ENCODE results near the gene KRT76. TPM values are rescaled to one million over a fixed set of nuclear protein-coding genes. Genes with fewer than 3 reads are reported as not detected.
A peak's percentile ranks its signal among the peaks of the same experiment; 100 is the strongest.

KRT76 gene
- total RNA-seq, 1 experiment from 2014 or later = not detected

GRCh38 chr12:52741375-52742195, 35.6 kb downstream of the KRT76 start:
- no peak for TF ChIP-seq CTCF (IDR thresholded peaks at IDR 0.05; ENCODE audit: unreplicated experiment)
- no peak overlapping the region for H3K27ac Mint-ChIP-seq (ENCODE audit: unreplicated experiment)
- intact Hi-C loops (cut with micrococcal nuclease; ENCODE audit: unreplicated experiment) = no loop called here
- peak; percentile 67 for DNase-seq
- CTCF ChIA-PET = no interaction called here
- no peak overlapping the region for H3K4me3 Mint-ChIP-seq (ENCODE audit: low read depth, unreplicated experiment)
- BruUV-seq (replicated peaks) = no TSS peak
- no peaks in the 10 kb centered on the region for H3K9me3 Mint-ChIP-seq (ENCODE audit: low read depth, unreplicated experiment)
- no peaks in the 10 kb centered on the region for H3K36me3 Mint-ChIP-seq (ENCODE audit: insufficient read depth, unreplicated experiment)
- peaks cover 59% of the 10 kb centered on the region for H3K27me3 Mint-ChIP-seq (ENCODE audit: unreplicated experiment)
- H3K4me1 Mint-ChIP-seq (ENCODE audit: low read depth, unreplicated experiment) = no peaks in the 10 kb centered on the region

- CTCF ChIA-PET = no interaction called here
- TF ChIP-seq CTCF (IDR thresholded peaks at IDR 0.05; ENCODE audit: unreplicated experiment) = no peak
- H3K27me3 Mint-ChIP-seq (ENCODE audit: unreplicated experiment) = peaks cover 59% of the 10 kb centered on the region
- no TSS peak for BruUV-seq (replicated peaks)
- no peak overlapping the region for H3K4me3 Mint-ChIP-seq (ENCODE audit: low read depth, unreplicated experiment)
- intact Hi-C loops (cut with micrococcal nuclease; ENCODE audit: unreplicated experiment) = no loop called here
- DNase-seq = no peak
- no peak overlapping the region for H3K27ac Mint-ChIP-seq (ENCODE audit: unreplicated experiment)
- H3K4me1 Mint-ChIP-seq (ENCODE audit: low read depth, unreplicated experiment) = no peaks in the 10 kb centered on the region
- H3K9me3 Mint-ChIP-seq (ENCODE audit: low read depth, unreplicated experiment) = no peaks in the 10 kb centered on the region
- no peaks in the 10 kb centered on the region for H3K36me3 Mint-ChIP-seq (ENCODE audit: insufficient read depth, unreplicated experiment)
Observed at GRCh38 chr12:52740584-52740983, 36.6 kb downstream of the KRT76 start.

- Mint-ChIP-seq H3K4me1 (ENCODE audit: low read depth, unreplicated experiment) (no peaks in the 10 kb centered on the region), H3K27me3 (ENCODE audit: unreplicated experiment) (peaks cover 59% of the 10 kb centered on the region), H3K4me3 (ENCODE audit: low read depth, unreplicated experiment) (no peak overlapping the region), H3K9me3 (ENCODE audit: low read depth, unreplicated experiment) (no peaks in the 10 kb centered on the region), H3K27ac (ENCODE audit: unreplicated experiment) (no peak overlapping the region), H3K36me3 (ENCODE audit: insufficient read depth, unreplicated experiment) (no peaks in the 10 kb centered on the region)
- CTCF ChIA-PET = no interaction called here
- TF ChIP-seq CTCF (IDR thresholded peaks at IDR 0.05; ENCODE audit: unreplicated experiment) = no peak
- no peak for DNase-seq
- intact Hi-C loops (cut with micrococcal nuclease; ENCODE audit: unreplicated experiment) = no loop called here
- BruUV-seq (replicated peaks) = no TSS peak
Observed at GRCh38 chr12:52739963-52740362, 37.2 kb downstream of the KRT76 start.

GRCh38 chr12:52735816-52736632, 41.1 kb downstream of the KRT76 start:
- no TSS peak for BruUV-seq (replicated peaks)
- peaks cover 74% of the 10 kb centered on the region for H3K27me3 Mint-ChIP-seq (ENCODE audit: unreplicated experiment)
- no peaks in the 10 kb centered on the region for H3K36me3 Mint-ChIP-seq (ENCODE audit: insufficient read depth, unreplicated experiment)

More at GRCh38 chr12:52735816-52736632, 41.1 kb downstream of the KRT76 start:
- Mint-ChIP-seq H3K9me3 (ENCODE audit: low read depth, unreplicated experiment) (no peaks in the 10 kb centered on the region), H3K4me3 (ENCODE audit: low read depth, unreplicated experiment) (no peak overlapping the region), H3K27ac (ENCODE audit: unreplicated experiment) (no peak overlapping the region), H3K4me1 (ENCODE audit: low read depth, unreplicated experiment) (no peaks in the 10 kb centered on the region)
- TF ChIP-seq CTCF (IDR thresholded peaks at IDR 0.05; ENCODE audit: unreplicated experiment) = no peak
- CTCF ChIA-PET = interaction anchor here (0.7 kb wide), 1 partner anchor 70 kb away, joined by 4 read pairs; no protein-coding TSS in a partner anchor
- intact Hi-C loops (cut with micrococcal nuclease; ENCODE audit: unreplicated experiment) = no loop called here
- DNase-seq = no peak

Measured in Calu3 (cell line).